Calu3 (cell line): Measurements from ENCODE around the gene KIF25. TPM values are rescaled to one million over a fixed set of nuclear protein-coding genes. Genes with fewer than 3 reads are reported as not detected.

Experiments used
- BruUV-seq: library from RNA; stranded (reverse); fragments of 400-500 nt; replicated peaks from 2 replicates; lab custom pipeline; 2021; lab: Mats Ljungman, UMichigan
- CTCF ChIA-PET: fragments of 300-600 bp; sonication (Branson Sonifier 250); formaldehyde crosslinking; loops from one replicate; lab custom pipeline; 2022; ENCODE audit warnings: antibody characterized with exemption; lab: Charles Lee
- DNase-seq: peaks from one replicate; pipeline ENCODE4 v3.0.0; 2022
- H3K27ac Mint-ChIP-seq: one replicate; pipeline ENCODE4 v1.8.0; 2022; ENCODE audit warnings: mixed read lengths; ENCODE audit not compliant: unreplicated experiment
- H3K27me3 Mint-ChIP-seq: one replicate; pipeline ENCODE4 v1.8.0; 2022; ENCODE audit warnings: mixed read lengths; ENCODE audit not compliant: unreplicated experiment
- H3K36me3 Mint-ChIP-seq: one replicate; pipeline ENCODE4 v1.8.0; 2022; ENCODE audit warnings: mild to moderate bottlenecking, moderate library complexity, mixed read lengths; ENCODE audit not compliant: insufficient read depth, unreplicated experiment
- H3K4me1 Mint-ChIP-seq: one replicate; pipeline ENCODE4 v1.8.0; 2022; ENCODE audit warnings: mild to moderate bottlenecking, low read depth, mixed read lengths; ENCODE audit not compliant: unreplicated experiment
- H3K4me3 Mint-ChIP-seq: one replicate; pipeline ENCODE4 v1.8.0; 2022; ENCODE audit warnings: mild to moderate bottlenecking, low read depth, moderate library complexity, mixed read lengths; ENCODE audit not compliant: unreplicated experiment
- H3K9me3 Mint-ChIP-seq: one replicate; pipeline ENCODE4 v1.8.0; 2022; ENCODE audit warnings: low read depth, mixed read lengths; ENCODE audit not compliant: unreplicated experiment
- CTCF ChIP-seq: fragments of 200-600 bp; IDR thresholded peaks from one replicate; pipeline ENCODE4 v1.8.0; 2022; ENCODE audit warnings: antibody characterized with exemption; ENCODE audit not compliant: unreplicated experiment
- intact Hi-C: fragments of 100-400 bp; cut with micrococcal nuclease; formaldehyde crosslinking; loops from one replicate; pipeline ENCODE4 v1.10.0; 2022; ENCODE audit not compliant: unreplicated experiment
- total RNA-seq: library from RNA; stranded (reverse); gene quantifications from 2 replicates; pipeline ENCODE4 v1.2.3, GENCODE V29; 2022

KIF25 gene
- total RNA-seq, 1 experiment from 2014 or later: not detected

DNA sequence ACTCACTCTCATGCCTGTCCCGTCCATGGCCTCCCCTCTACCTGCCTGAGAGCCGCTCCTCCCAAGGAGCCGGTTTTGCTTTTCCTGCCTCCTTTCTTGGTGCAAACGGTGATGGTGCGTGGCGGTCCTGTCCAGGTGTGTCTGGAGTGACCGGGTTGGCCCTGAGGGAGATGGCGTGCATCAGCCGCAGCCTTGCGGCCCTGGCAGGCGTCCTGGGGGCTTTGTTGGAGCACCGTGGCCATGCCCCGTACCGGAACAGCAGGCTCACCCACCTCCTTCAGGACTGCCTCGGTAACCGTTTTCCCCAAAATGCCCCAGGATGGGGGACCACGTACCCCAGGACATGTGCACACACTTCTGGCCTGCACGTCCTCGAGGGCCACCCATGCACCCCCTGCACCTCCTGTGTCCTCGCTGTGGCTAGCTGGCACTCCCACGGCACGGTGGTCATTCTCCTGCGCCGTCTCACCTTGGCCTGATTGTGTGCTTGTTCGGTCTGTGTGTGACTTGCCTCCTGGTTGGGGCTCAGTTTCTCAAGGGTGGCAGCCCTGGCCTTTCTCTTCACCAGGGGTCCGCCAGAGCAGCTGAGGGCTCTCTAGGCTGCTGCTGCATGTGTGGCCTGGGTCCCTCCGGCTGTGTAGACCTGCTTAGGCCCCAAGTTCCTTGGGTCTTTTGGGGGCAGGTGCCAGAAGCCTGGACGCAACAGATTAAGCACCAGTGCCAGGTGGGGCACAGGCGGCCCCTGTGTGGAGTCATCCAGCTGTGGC lies 45.1 kb downstream of the KIF25 start:
- H3K9me3 Mint-ChIP-seq: peaks cover 7% of the 10 kb centered on the region
- TF ChIP-seq CTCF: no peak
- H3K4me3 Mint-ChIP-seq: no peak overlapping the region
- no peak for DNase-seq
- peaks cover 2% of the 10 kb centered on the region for H3K27me3 Mint-ChIP-seq
- H3K27ac Mint-ChIP-seq: no peak overlapping the region
- intact Hi-C loops: no loop called here
- CTCF ChIA-PET: no interaction called here
- no peaks in the 10 kb centered on the region for H3K36me3 Mint-ChIP-seq
- BruUV-seq: no TSS peak
- peaks cover 3% of the 10 kb centered on the region for H3K4me1 Mint-ChIP-seq

- peaks cover 9% of the 10 kb centered on the region for H3K27me3 Mint-ChIP-seq
- CTCF ChIA-PET: no interaction called here
- H3K36me3 Mint-ChIP-seq: no peaks in the 10 kb centered on the region
Measured at GRCh38 chr6:168043193-168043847, 45.8 kb downstream of the KIF25 start.

DNA sequence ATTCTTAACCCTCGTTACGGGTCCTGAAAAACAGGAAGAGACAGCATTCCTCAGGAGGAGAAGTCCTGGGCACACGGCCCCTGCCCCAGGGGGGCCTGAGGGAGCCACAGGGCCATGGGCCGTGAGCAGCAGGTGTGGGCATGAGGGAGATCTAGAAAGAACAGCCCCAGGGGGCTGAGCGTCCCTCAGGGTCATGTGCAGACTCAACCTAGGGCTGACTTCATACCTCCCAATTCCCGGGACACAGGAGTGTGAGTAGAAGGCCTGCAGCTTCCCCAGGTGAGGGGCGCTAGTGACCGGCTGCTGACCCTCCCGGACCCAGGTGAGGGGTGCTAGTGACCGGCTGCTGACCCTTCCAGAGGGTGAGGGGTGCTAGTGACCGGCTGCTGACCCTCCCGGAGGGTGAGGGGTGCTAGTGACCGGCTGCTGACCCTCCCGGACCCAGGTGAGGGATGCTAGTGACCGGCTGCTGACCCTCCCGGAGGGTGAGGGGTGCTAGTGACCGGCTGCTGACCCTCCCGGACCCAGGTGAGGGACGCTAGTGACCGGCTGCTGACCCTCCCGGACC lies 46.5 kb downstream of the KIF25 start:
- Mint-ChIP-seq H3K27ac (no peak overlapping the region), H3K4me1 (no peaks in the 10 kb centered on the region), H3K9me3 (peaks cover 7% of the 10 kb centered on the region), H3K36me3 (no peaks in the 10 kb centered on the region), H3K4me3 (no peak overlapping the region), H3K27me3 (peaks cover 15% of the 10 kb centered on the region)
- TF ChIP-seq CTCF: no peak
- no peak for DNase-seq
- no TSS peak for BruUV-seq
- intact Hi-C loops: no loop called here
- CTCF ChIA-PET: no interaction called here

More at GRCh38 chr6:168043193-168043847, 45.8 kb downstream of the KIF25 start:
- DNase-seq: no peak
- intact Hi-C loops: no loop called here
- no TSS peak for BruUV-seq
- H3K4me1 Mint-ChIP-seq: no peaks in the 10 kb centered on the region
- H3K4me3 Mint-ChIP-seq: no peak overlapping the region
- no peak for TF ChIP-seq CTCF
- no peak overlapping the region for H3K27ac Mint-ChIP-seq
- peaks cover 7% of the 10 kb centered on the region for H3K9me3 Mint-ChIP-seq

DNA sequence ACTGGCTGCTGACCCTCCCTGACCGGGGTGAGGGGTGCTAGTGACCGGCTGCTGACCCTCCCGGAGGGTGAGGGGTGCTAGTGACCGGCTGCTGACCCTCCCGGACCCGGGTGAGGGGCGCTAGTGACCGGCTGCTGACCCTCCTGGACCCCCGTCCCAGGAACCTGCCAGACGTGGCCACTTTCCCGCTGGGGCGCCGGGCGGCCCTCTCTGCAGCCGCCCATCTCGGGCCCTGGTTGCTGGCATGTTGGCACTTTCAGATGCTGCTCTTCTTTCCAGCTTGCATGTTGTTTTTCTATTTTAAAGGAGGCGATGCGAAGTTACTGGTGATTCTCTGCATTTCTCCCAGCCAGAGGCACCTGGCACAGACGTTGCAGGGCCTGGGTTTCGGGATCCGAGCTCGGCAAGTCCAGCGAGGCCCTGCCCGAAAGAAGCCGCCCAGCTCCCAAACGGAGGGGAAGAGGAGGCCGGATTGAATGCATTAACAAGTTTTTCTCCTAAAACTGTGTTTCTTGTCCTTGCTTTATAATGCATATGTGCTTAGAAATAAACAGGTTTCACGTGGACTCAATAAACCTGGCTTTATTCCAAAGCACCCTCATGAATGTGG lies 47.2 kb downstream of the KIF25 start:
- BruUV-seq: no TSS peak
- H3K36me3 Mint-ChIP-seq: no peaks in the 10 kb centered on the region
- intact Hi-C loops: no loop called here
- TF ChIP-seq CTCF: no peak
- H3K4me1 Mint-ChIP-seq: no peaks in the 10 kb centered on the region
- DNase-seq: no peak
- peaks cover 7% of the 10 kb centered on the region for H3K9me3 Mint-ChIP-seq
- H3K4me3 Mint-ChIP-seq: no peak overlapping the region
- CTCF ChIA-PET: no interaction called here
- H3K27me3 Mint-ChIP-seq: peaks cover 22% of the 10 kb centered on the region
- no peak overlapping the region for H3K27ac Mint-ChIP-seq
